ENCODE data around the gene ATOX1.

GRCh38 chr5:151700820-151701219 lies 57.6 kb downstream of the ATOX1 start:
- TF ChIP-seq CTCF (conservative IDR thresholded peaks at IDR 0.05 in 1 of 2, IDR thresholded peaks at IDR 0.05 in 1 of 2; ENCODE audit: extremely low read depth in 1 of 2, insufficient read depth in 1 of 2, low read depth in 1 of 2, low read length in 2 of 2) (no peak), EZH2 (IDR thresholded peaks at IDR 0.05; ENCODE audit: borderline replicate concordance, low read length) (no peak)
